HG03378 (cell line): Measurements from ENCODE around the gene RSL24D1.

Source experiments
- ATAC-seq: cut with Tn5 transposase; IDR thresholded peaks from one replicate; pipeline ENCODE4 v1.9.1; 2021; ENCODE audit warnings: mild to moderate bottlenecking, moderate library complexity; ENCODE audit not compliant: unreplicated experiment

RSL24D1 gene

GRCh38 chr15:55196458-55197361 is at the start of gene RSL24D1:
Gene RSL24D1, minus strand, starts transcription at chr15:55196941. Its CDS starts 51 bp downstream, at chr15:55196890.
- peak; percentile 95 for ATAC-seq

- ATAC-seq: no peak
Observed at GRCh38 chr15:55245059-55245458, 48.3 kb upstream of the RSL24D1 start.

- no peak for ATAC-seq
Observed at GRCh38 chr15:55241891-55242290, 45.1 kb upstream of the RSL24D1 start.

- no peak for ATAC-seq
Observed at GRCh38 chr15:55241186-55241585, 44.4 kb upstream of the RSL24D1 start.

- no peak for ATAC-seq
Observed at GRCh38 chr15:55240125-55240760, 43.5 kb upstream of the RSL24D1 start.

- ATAC-seq: no peak
Observed at GRCh38 chr15:55239440-55240124, 42.8 kb upstream of the RSL24D1 start.

- no peak for ATAC-seq
Observed at GRCh38 chr15:55238877-55239276, 42.1 kb upstream of the RSL24D1 start.

GRCh38 chr15:55237219-55238130 is 40.7 kb upstream of the RSL24D1 start:
- no peak for ATAC-seq

- ATAC-seq: no peak
Observed at GRCh38 chr15:55235546-55236036, 38.9 kb upstream of the RSL24D1 start.

GRCh38 chr15:55234800-55235104 is 38.0 kb upstream of the RSL24D1 start:
- ATAC-seq: no peak

- ATAC-seq: no peak
Observed at GRCh38 chr15:55234104-55234799, 37.5 kb upstream of the RSL24D1 start.

GRCh38 chr15:55231455-55231854 is 34.7 kb upstream of the RSL24D1 start:
- ATAC-seq: no peak

- no peak for ATAC-seq
Observed at GRCh38 chr15:55230953-55231352, 34.2 kb upstream of the RSL24D1 start.

- ATAC-seq: no peak
Observed at GRCh38 chr15:55230051-55230670, 33.4 kb upstream of the RSL24D1 start.

- ATAC-seq: no peak
Observed at GRCh38 chr15:55226127-55226526, 29.4 kb upstream of the RSL24D1 start.

- peak; percentile 43 for ATAC-seq
Observed at GRCh38 chr15:55224892-55225291, 28.2 kb upstream of the RSL24D1 start.

GRCh38 chr15:55222588-55222987 is 25.8 kb upstream of the RSL24D1 start:
- ATAC-seq: peak; percentile 63

- peak; percentile 50 for ATAC-seq
Observed at GRCh38 chr15:55221090-55222011, 24.6 kb upstream of the RSL24D1 start.
